GM23248 (cell line): ENCODE data around the gene CLDN10.

Source experiments
- EZH2 ChIP-seq: fragments of 200-600 bp; sonication (generic); IDR thresholded peaks from 2 replicates; pipeline ENCODE4 v1.6.1; 2018; ENCODE audit warnings: antibody characterized with exemption, mild to moderate bottlenecking; ENCODE audit not compliant: insufficient read depth, poor library complexity, severe bottlenecking
- EZH2phosphoT487 ChIP-seq: fragments of 200-600 bp; sonication (generic); IDR thresholded peaks from 2 replicates; pipeline ENCODE4 v1.6.1; 2018; ENCODE audit warnings: antibody characterized with exemption, moderate library complexity, mild to moderate bottlenecking, low read depth; ENCODE audit not compliant: insufficient read depth

DNA sequence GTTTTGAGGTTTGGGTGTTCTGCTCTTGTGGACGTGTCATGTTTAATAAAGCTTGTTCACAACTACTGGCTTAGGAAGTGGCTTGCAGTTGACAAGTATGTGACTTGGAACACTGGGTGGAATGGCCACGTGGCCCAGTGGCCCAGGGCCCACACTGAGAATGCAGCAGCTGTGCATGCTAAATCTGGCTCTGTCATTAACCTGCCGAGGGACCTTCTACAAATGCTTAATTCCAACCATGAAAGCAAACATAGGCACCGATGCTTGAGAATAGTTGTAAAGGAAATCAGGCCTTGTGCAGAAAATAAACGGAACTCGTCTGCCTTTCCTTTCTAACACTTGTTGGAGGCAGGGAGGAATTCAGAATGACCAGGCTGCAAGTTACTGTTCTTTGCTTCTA lies 11.6 kb upstream of the CLDN10 start:
- no peak for TF ChIP-seq EZH2
- TF ChIP-seq EZH2phosphoT487, result no peak
